ENCODE measurements around the gene TMEM107.

DNA sequence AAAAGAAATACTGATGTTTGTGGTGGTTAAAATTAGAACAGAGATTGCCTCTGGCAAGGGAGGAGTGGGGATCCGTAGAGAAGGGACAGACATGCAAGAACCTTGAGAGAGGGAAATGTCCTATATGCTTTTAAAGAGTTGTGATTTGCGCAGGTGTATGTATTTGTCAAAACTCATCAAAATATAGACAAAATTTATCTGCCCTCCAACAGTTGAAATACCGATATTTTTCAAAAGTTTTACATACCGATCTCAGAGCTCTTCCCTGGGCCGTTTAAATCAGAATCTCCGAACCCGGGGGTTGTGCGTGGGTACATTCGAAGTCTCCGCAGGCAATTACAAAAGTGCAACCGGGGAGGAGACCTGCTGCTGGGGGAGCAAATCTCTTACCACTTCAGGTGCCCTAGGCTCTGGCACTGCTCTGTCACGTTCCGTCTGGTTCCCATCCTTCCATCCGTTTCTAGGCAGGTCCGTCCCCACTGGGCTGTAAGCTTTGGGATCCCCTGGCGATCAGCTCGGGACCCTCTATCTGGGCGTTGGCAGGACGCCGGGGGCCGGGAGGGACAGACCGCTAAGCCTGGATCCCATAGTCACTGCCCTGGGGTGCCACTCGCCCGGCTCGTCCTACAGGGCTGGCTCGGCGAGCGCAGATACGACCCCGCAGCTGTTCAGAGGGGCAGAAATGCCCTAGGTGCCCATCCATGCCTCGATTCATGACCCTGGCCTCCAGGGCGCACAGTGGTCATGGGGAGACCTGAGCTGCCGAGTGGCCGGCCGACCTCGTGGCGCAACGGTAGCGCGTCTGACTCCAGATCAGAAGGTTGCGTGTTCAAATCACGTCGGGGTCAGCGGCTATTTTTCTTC, 9.6 kb upstream of the TMEM107 start:
- TF ChIP-seq POLR2A (IDR thresholded peaks at IDR 0.05) (peak; percentile 57 to 70), POLR2AphosphoS5 (IDR thresholded peaks at IDR 0.05) (peak; percentile 86)
- TF ChIP-seq, protein P1, sequence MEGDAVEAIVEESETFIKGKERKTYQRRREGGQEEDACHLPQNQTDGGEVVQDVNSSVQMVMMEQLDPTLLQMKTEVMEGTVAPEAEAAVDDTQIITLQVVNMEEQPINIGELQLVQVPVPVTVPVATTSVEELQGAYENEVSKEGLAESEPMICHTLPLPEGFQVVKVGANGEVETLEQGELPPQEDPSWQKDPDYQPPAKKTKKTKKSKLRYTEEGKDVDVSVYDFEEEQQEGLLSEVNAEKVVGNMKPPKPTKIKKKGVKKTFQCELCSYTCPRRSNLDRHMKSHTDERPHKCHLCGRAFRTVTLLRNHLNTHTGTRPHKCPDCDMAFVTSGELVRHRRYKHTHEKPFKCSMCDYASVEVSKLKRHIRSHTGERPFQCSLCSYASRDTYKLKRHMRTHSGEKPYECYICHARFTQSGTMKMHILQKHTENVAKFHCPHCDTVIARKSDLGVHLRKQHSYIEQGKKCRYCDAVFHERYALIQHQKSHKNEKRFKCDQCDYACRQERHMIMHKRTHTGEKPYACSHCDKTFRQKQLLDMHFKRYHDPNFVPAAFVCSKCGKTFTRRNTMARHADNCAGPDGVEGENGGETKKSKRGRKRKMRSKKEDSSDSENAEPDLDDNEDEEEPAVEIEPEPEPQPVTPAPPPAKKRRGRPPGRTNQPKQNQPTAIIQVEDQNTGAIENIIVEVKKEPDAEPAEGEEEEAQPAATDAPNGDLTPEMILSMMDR (IDR thresholded peaks at IDR 0.05), result no peak
